ENCODE data around the gene B3GNT3.
A peak's percentile ranks its signal among the peaks of the same experiment; 100 is the strongest.
"Not testable (repeated sequence)": the region's sequence is repeated elsewhere in the genome, so short reads cannot be mapped to it uniquely, and the experiment has no call there.

The B3GNT3 gene

GRCh38 chr19:17767559-17767958 is 27.4 kb upstream of the B3GNT3 start:
- DNase-seq (ENCODE audit: low read depth), result no peak

GRCh38 chr19:17770613-17771012 is 24.3 kb upstream of the B3GNT3 start:
- DNase-seq (ENCODE audit: low read depth), result no peak

- DNase-seq (ENCODE audit: low read depth), result peak; percentile 38
These were observed 22.8 kb upstream of the B3GNT3 start for GRCh38 chr19:17772172-17772571.

GRCh38 chr19:17775245-17775927 is 19.6 kb upstream of the B3GNT3 start:
- DNase-seq (ENCODE audit: low read depth), result peak; percentile 29

GRCh38 chr19:17775991-17776803 is 18.7 kb upstream of the B3GNT3 start:
- peak; percentile 46 for DNase-seq (ENCODE audit: low read depth)

- DNase-seq (ENCODE audit: low read depth), result not testable (repeated sequence)
These were observed 17.1 kb upstream of the B3GNT3 start for GRCh38 chr19:17777840-17778239.

GRCh38 chr19:17778251-17778967 is 16.5 kb upstream of the B3GNT3 start:
- peak; percentile 81 for DNase-seq (ENCODE audit: low read depth)

- peak; percentile 77 for DNase-seq (ENCODE audit: low read depth)
These were observed 15.7 kb upstream of the B3GNT3 start for GRCh38 chr19:17778968-17779929.

- DNase-seq (ENCODE audit: low read depth), result no peak
These were observed 14.2 kb upstream of the B3GNT3 start for GRCh38 chr19:17780781-17781180.

- not testable (repeated sequence) for DNase-seq (ENCODE audit: low read depth)
These were observed 11.2 kb upstream of the B3GNT3 start for GRCh38 chr19:17783721-17784120.

GRCh38 chr19:17784201-17785008 is 10.5 kb upstream of the B3GNT3 start:
- peak; percentile 57 for DNase-seq (ENCODE audit: low read depth)

- no peak for DNase-seq (ENCODE audit: low read depth)
These were observed 7.5 kb upstream of the B3GNT3 start for GRCh38 chr19:17787274-17787913.

GRCh38 chr19:17788632-17789031 is 6.3 kb upstream of the B3GNT3 start:
- no peak for DNase-seq (ENCODE audit: low read depth)

- DNase-seq (ENCODE audit: low read depth), result no peak
These were observed 4.7 kb upstream of the B3GNT3 start for GRCh38 chr19:17790059-17790780.

GRCh38 chr19:17794412-17794730 is 567 bp upstream of the B3GNT3 start:
- no peak for DNase-seq (ENCODE audit: low read depth)

- no peak for DNase-seq (ENCODE audit: low read depth)
These were observed 538 bp downstream of the B3GNT3 start for GRCh38 chr19:17795495-17795856.

GRCh38 chr19:17796013-17796837 is 1.3 kb downstream of the B3GNT3 start:
- no peak for DNase-seq (ENCODE audit: low read depth)

- no peak for DNase-seq (ENCODE audit: low read depth)
These were observed 2.0 kb downstream of the B3GNT3 start for GRCh38 chr19:17796838-17797423.

All from iris pigment epithelial cell (primary cell).